NCI-H1436 (cell line): Measurements from ENCODE around the gene TOP2A.
"Not testable (repeated sequence)": the region's sequence is repeated elsewhere in the genome, so short reads cannot be mapped to it uniquely, and the experiment has no call there.

Experiments
- DNase-seq: peaks from one replicate; lab custom pipeline; 2025; lab: John Stamatoyannopoulos, UW

The TOP2A gene

GRCh38 chr17:40377832-40378231, 39.9 kb downstream of the TOP2A start:
- no peak for DNase-seq

DNA sequence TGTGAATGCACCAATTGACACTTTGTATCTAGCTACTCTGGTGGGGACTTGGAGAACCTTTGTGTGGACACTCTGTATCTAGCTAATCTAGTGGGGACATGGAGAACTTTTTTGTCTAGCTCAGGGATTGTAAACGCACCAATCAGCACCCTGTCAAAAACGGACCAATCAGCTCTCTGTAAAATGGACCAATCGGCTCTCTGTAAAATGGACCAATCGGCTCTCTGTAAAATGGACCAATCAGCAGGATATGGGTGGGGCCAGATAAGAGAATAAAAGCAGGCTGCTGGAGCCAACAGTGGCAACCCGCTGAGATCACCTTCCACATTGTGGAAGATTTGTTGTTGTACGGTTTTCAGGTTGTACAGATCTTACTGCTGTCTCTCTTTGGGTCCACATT, 41.2 kb downstream of the TOP2A start:
- DNase-seq, result not testable (repeated sequence)

DNA sequence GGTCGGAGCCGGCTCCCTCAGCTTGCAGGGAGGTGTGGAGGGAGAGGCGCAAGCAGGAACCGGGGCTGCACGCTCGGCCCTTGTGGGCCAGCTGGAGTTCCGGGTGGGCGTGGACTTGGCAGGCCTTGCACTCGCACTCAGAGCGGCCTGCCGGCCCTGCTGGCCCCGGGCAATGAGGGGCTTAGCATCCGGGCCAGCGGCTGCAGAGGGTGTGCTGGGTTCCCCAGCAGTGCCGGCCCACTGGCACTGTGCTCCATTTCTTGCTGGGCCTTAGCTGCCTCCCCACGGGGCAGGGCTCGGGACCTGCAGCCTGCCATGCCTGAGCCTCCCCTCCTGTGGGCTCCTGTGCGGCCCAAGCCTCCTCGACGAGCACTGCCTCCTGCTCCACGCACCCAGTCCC, 41.9 kb downstream of the TOP2A start:
- DNase-seq, result not testable (repeated sequence)

GRCh38 chr17:40374821-40375498, 42.7 kb downstream of the TOP2A start:
- DNase-seq, result no peak

GRCh38 chr17:40373999-40374398, 43.7 kb downstream of the TOP2A start:
- no peak for DNase-seq

- no peak for DNase-seq
Measured at GRCh38 chr17:40373324-40373723, 44.4 kb downstream of the TOP2A start.

DNA sequence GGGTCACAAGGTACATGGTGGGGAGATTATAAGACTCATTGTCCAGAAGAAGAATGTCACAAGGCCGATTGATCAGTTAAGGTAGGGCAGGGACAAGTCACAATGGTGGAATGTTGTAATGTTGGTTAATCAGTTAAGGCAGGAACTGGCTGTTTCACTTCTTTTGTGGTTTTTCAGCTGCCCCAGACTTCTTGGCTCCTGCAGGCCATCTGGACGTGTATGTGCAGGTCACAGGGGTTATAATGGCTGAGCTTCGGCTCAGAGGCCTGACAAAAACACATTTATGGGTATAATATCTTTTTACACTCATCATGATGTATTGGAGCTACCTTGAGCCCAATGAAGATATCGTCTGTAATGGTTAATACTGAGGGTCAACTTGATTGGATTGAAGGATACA, 45.1 kb downstream of the TOP2A start:
- not testable (repeated sequence) for DNase-seq

DNA sequence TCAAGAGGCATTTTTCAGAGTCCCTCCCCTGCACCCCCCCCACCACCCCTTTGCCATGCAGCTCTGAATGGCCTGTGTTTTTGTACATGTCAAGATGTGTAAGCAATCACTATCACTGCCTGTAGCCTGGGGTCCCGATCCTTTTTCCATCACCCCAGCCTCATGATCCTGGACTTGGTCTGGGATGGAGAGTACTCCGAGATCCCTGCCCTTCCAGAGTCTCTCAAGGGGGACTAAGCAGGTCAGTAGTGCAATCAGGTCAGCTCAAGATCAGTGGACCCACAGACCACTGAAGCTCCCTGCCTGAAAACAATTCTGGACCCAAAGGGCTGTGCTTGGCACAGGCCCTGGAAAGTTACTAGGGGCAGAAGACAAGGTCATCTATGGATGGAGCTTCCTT, 45.7 kb downstream of the TOP2A start:
- DNase-seq, result no peak

GRCh38 chr17:40371261-40371929, 46.3 kb downstream of the TOP2A start:
- DNase-seq, result peak; percentile 9

- no peak for DNase-seq
Measured at GRCh38 chr17:40369923-40370322, 47.8 kb downstream of the TOP2A start.

DNA sequence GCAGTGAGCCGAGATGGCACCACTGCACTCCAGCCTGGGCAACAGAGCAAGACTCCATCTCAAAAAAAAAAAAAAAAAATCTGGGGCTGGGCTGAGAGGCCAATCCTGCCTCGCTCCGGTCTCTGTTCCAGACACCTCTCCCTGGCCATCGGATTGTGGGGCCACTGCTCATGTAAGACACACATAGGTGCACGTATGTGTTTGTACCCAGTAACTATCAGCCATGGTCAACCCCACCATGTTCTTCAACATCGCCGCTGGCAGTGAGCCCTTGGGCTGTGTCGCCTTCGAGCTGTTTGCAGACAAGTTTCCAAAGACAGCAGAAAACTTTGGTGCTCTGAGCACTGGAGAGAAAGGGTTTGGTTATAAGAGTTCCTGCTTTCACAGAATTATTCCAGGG, 50.0 kb downstream of the TOP2A start:
- not testable (repeated sequence) for DNase-seq

- DNase-seq, result no peak
Measured at GRCh38 chr17:40366861-40367518, 50.7 kb downstream of the TOP2A start.

DNA sequence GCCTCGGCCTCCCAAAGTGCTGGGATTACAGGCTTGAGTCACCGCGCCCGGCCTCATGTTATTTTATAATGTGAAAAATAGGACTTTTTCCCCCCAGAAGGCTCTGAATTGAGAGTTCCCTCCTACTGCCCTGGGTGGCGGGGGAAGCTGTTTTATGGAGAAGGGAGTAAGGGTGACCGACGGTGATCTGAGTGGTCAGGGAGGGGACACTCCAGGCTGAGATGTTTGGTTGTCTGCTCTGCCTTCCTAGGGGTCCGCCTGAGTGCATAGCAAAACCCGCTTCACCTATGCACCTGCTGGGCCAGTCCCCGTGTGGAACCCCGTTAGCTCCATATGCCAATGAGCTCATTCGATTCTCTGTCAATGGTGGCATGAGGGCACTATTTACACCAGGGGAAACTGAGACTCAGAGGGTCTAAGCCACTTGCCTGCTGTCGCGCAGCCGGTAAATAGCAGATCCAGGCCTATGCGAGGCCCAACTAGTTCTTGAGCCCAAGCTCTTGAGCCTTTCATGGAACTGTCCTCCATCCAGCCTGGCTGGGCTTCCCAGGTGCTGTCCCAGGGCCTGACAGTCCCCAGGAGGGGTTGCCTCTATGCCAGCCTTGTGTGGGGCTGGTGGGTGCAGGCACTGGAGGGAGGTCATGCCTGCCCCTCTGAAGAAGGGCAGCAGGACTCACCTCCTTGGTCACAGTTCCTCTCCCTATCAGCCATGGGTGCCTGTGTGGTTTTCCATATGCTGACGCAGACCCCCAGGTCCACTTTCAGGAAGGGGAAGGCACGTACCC, 51.4 kb downstream of the TOP2A start:
- no peak for DNase-seq

DNA sequence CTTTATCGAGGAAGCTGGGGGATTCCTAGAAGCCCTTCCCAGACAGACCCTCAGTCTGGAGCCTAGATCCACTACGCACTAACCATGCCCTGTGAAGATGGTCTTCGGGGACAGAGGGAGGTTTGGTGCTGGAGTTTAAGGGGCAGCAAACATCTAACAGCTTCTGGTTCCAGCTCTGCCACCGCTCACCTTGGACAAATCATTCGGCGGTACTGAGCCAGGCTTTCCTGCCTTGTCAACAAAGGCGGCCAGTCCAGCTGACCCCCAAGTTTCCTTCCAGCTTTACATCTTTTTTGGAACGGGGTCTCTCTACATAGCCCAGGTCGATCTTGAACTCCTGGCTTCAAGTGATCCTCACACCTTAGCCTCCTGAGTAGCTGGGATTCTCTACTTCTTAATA, 52.8 kb downstream of the TOP2A start:
- DNase-seq, result no peak

- no peak for DNase-seq
Measured at GRCh38 chr17:40364121-40364861, 53.4 kb downstream of the TOP2A start, which contains the start of gene GJD3. GJD3 (minus strand) TSS chr17:40364737; CDS start chr17:40363815, 922 bp downstream.

- no peak for DNase-seq
Measured at GRCh38 chr17:40363111-40363827, 54.4 kb downstream of the TOP2A start.

- peak; percentile 82 for DNase-seq
Measured at GRCh38 chr17:40362696-40363110, 55.0 kb downstream of the TOP2A start.

GRCh38 chr17:40361925-40362695, 55.6 kb downstream of the TOP2A start:
- no peak for DNase-seq

DNA sequence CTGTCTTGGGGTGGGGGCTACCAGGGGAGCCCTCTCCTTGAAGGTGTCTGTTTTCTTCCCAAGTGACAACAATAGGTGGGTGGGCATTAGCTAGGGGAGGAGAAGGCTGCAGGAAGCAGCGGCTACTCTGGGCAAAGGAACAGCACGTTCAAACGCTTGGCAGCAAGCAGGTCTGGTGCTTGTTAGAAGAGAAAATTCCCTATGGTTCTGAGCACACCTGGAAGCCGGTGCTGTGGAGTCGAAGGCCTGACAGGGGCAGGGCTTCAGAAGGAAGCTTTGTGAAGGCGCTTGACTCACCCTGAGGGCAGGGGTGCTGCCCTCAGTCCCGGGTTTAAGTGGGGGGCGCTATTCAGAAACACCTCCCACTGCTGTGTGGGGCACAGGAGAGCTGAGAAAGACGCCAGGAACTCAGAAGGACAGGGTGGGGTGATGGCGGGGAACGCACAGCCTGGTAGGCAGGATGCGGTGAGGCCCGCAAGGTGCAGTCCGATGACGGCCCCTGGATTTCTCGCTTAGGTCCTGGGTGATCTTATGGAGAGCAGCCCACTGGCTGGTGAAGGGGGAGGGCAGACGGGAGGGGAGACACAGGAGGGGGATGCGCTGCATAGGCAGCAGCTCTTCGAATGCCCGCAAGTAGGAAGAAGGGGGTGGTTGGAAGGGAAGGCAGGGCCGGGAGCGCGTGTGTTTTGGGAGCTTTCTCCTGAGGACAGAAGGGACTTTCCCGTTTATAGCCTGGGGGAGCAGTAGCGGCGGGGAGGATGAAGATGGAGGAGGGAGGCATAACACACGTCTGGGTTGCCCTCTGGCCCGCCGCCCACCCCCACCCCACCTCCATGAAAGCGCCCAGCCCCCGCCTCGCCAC, 56.4 kb downstream of the TOP2A start:
- DNase-seq, result no peak
